ENCODE results near the gene MYH11.

Gene MYH11

DNA sequence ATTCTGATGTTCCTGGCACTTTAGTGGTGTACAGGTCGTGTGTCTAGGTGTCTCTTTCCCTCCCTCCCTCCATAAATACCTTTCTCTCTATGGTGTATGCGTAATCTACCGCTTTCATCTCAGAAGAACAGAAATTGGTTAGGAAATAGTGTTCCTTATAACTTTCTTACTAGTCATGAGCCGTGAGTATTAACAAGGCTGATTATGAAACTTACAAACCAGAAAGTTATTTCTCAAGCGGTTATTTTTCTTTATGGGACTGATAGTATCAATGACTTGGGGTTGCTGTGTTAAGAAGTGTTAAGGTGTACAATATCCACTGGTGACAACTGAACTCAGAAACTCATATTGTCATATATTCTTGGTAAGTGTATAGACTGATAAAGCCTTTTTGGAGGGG, 13.2 kb upstream of the MYH11 start:
- DNase-seq (ENCODE audit: low spot score), result no peak
- Histone ChIP-seq H4K91ac (ENCODE audit: low read depth, low read length, poor library complexity) (no peak overlapping the region), H3K9ac (ENCODE audit: low read depth, low read length, poor library complexity) (no peak overlapping the region), H3K36me3 (replicated peaks in 1 of 2; ENCODE audit: control insufficient read depth in 2 of 2, insufficient read depth in 2 of 2, low read length in 2 of 2) (peaks cover 6 to 93% of the 10 kb centered on the region in 2 donors), H2AFZ (ENCODE audit: low read length) (no peak overlapping the region), H3K27me3 (ENCODE audit: control insufficient read depth in 3 of 3, insufficient read depth in 3 of 3, low read depth in 1 of 3, low read length in 3 of 3) (no peaks in the 10 kb centered on the region), H2BK120ac (ENCODE audit: low read depth, low read length) (no peak overlapping the region), H2BK15ac (ENCODE audit: low read length) (no peak overlapping the region), H2BK5ac (ENCODE audit: low read length) (no peak overlapping the region), H2BK12ac (ENCODE audit: low read length) (no peak overlapping the region), H3K18ac (ENCODE audit: low read length) (no peak overlapping the region), H2AK5ac (ENCODE audit: low read depth, low read length) (no peak overlapping the region), H3K23ac (ENCODE audit: low read depth, low read length, poor library complexity) (no peak overlapping the region), H3K4me3 (ENCODE audit: low read length in 2 of 2) (no peak overlapping the region), H3K27ac (replicated peaks; ENCODE audit: low read length) (no peak overlapping the region), H3K79me1 (ENCODE audit: low read depth, low read length) (no peaks in the 10 kb centered on the region), H3K4me1 (ENCODE audit: control insufficient read depth in 2 of 2, insufficient read depth in 1 of 2, low read depth in 1 of 2, low read length in 2 of 2) (no peaks in the 10 kb centered on the region), H3K4ac (ENCODE audit: low read length) (no peak overlapping the region), H3K4me2 (ENCODE audit: insufficient read depth, low read length, poor library complexity, severe bottlenecking) (no peak overlapping the region), H3K14ac (ENCODE audit: low read length) (no peak overlapping the region), H3K9me3 (replicated peaks in 1 of 2; ENCODE audit: control insufficient read depth in 2 of 2, insufficient read depth in 1 of 2, low read depth in 1 of 2, low read length in 2 of 2) (no peaks in the 10 kb centered on the region), H4K8ac (ENCODE audit: low read depth, low read length) (no peak overlapping the region)
- WGBS, 2 donors (ENCODE audit: extremely low coverage in 2 of 2, insufficient read length in 2 of 2, insufficient replicate concordance in 1 of 2), result no CpG with 5 or more reads among the region's 5 CpGs

DNA sequence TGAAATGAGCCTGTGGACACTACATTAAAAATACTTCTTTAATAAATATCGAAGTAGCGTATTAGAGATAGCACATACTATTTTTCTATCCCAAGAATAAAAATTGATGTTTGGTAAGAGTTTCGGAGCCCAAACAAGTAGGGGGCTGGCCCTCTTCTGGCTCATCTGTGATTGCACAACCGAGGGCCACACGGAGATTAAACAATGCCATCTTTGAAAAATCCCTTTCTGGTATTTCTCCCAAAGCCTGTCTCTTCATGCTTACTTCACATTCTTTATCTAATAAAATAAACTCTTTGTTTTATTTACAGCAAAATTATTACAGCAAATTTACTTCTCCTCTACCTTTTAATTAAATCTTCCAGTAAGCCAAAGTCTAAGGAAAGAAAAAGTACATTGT, 9.6 kb upstream of the MYH11 start:
- Histone ChIP-seq H3K9me3 (replicated peaks in 1 of 2; ENCODE audit: control insufficient read depth in 2 of 2, insufficient read depth in 1 of 2, low read depth in 1 of 2, low read length in 2 of 2) (no peaks in the 10 kb centered on the region), H3K27ac (replicated peaks; ENCODE audit: low read length) (no peak overlapping the region), H4K8ac (ENCODE audit: low read depth, low read length) (no peak overlapping the region), H2BK15ac (ENCODE audit: low read length) (no peak overlapping the region), H3K14ac (ENCODE audit: low read length) (no peak overlapping the region), H3K36me3 (replicated peaks in 1 of 2; ENCODE audit: control insufficient read depth in 2 of 2, insufficient read depth in 2 of 2, low read length in 2 of 2) (peaks cover 3 to 62% of the 10 kb centered on the region in 2 donors), H2BK120ac (ENCODE audit: low read depth, low read length) (no peak overlapping the region), H3K4ac (ENCODE audit: low read length) (no peak overlapping the region), H3K79me1 (ENCODE audit: low read depth, low read length) (no peaks in the 10 kb centered on the region), H3K18ac (ENCODE audit: low read length) (no peak overlapping the region), H2AFZ (ENCODE audit: low read length) (no peak overlapping the region), H3K4me3 (ENCODE audit: low read length in 2 of 2) (no peak overlapping the region), H4K91ac (ENCODE audit: low read depth, low read length, poor library complexity) (no peak overlapping the region), H3K4me2 (ENCODE audit: insufficient read depth, low read length, poor library complexity, severe bottlenecking) (no peak overlapping the region), H2BK12ac (ENCODE audit: low read length) (no peak overlapping the region), H2BK5ac (ENCODE audit: low read length) (no peak overlapping the region), H3K27me3 (ENCODE audit: control insufficient read depth in 3 of 3, insufficient read depth in 3 of 3, low read depth in 1 of 3, low read length in 3 of 3) (no peaks in the 10 kb centered on the region), H2AK5ac (ENCODE audit: low read depth, low read length) (no peak overlapping the region), H3K4me1 (ENCODE audit: control insufficient read depth in 2 of 2, insufficient read depth in 1 of 2, low read depth in 1 of 2, low read length in 2 of 2) (no peaks in the 10 kb centered on the region), H3K23ac (ENCODE audit: low read depth, low read length, poor library complexity) (no peak overlapping the region), H3K9ac (ENCODE audit: low read depth, low read length, poor library complexity) (no peak overlapping the region)
- no CpG with 5 or more reads among the region's 5 CpGs for WGBS, 2 donors (ENCODE audit: extremely low coverage in 2 of 2, insufficient read length in 2 of 2, insufficient replicate concordance in 1 of 2)
- DNase-seq (ENCODE audit: low spot score), result no peak

DNA sequence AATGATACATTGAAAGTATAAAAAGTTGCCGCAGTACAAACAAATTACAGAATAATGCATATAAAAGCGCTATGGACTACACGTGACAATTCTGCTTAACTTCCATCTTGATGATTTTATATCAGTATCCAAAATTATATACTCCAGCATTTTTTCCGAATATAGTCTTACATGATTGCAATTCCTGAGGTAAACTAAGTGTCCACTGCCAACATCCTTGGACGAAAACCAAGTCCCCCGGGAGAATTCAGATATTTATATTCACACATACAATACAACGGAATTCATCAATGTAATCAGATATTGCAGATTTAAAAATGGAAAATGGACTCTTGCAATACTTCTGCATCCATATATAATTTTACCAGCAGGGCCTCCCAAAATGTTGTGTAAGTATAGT, 8.9 kb upstream of the MYH11 start:
- DNase-seq (ENCODE audit: low spot score), result no peak
- Histone ChIP-seq H3K23ac (ENCODE audit: low read depth, low read length, poor library complexity) (no peak overlapping the region), H2AK5ac (ENCODE audit: low read depth, low read length) (no peak overlapping the region), H2AFZ (ENCODE audit: low read length) (no peak overlapping the region), H3K4me3 (ENCODE audit: low read length in 2 of 2) (no peak overlapping the region), H3K14ac (ENCODE audit: low read length) (no peak overlapping the region), H4K91ac (ENCODE audit: low read depth, low read length, poor library complexity) (no peak overlapping the region), H3K4me2 (ENCODE audit: insufficient read depth, low read length, poor library complexity, severe bottlenecking) (no peak overlapping the region), H4K8ac (ENCODE audit: low read depth, low read length) (no peak overlapping the region), H3K4ac (ENCODE audit: low read length) (no peak overlapping the region), H2BK12ac (ENCODE audit: low read length) (no peak overlapping the region), H2BK120ac (ENCODE audit: low read depth, low read length) (no peak overlapping the region), H3K18ac (ENCODE audit: low read length) (no peak overlapping the region), H2BK15ac (ENCODE audit: low read length) (no peak overlapping the region), H2BK5ac (ENCODE audit: low read length) (no peak overlapping the region), H3K9me3 (replicated peaks in 1 of 2; ENCODE audit: control insufficient read depth in 2 of 2, insufficient read depth in 1 of 2, low read depth in 1 of 2, low read length in 2 of 2) (no peaks in the 10 kb centered on the region), H3K36me3 (replicated peaks in 1 of 2; ENCODE audit: control insufficient read depth in 2 of 2, insufficient read depth in 2 of 2, low read length in 2 of 2) (peaks cover 3 to 55% of the 10 kb centered on the region in 2 donors), H3K4me1 (ENCODE audit: control insufficient read depth in 2 of 2, insufficient read depth in 1 of 2, low read depth in 1 of 2, low read length in 2 of 2) (no peaks in the 10 kb centered on the region), H3K79me1 (ENCODE audit: low read depth, low read length) (no peaks in the 10 kb centered on the region), H3K9ac (ENCODE audit: low read depth, low read length, poor library complexity) (no peak overlapping the region), H3K27me3 (ENCODE audit: control insufficient read depth in 3 of 3, insufficient read depth in 3 of 3, low read depth in 1 of 3, low read length in 3 of 3) (peaks cover 0 to 4% (median 0%) of the 10 kb centered on the region in 3 experiments), H3K27ac (replicated peaks; ENCODE audit: low read length) (no peak overlapping the region)
- WGBS, 2 donors (ENCODE audit: extremely low coverage in 2 of 2, insufficient read length in 2 of 2, insufficient replicate concordance in 1 of 2), result no CpG with 5 or more reads among the region's 7 CpGs

DNA sequence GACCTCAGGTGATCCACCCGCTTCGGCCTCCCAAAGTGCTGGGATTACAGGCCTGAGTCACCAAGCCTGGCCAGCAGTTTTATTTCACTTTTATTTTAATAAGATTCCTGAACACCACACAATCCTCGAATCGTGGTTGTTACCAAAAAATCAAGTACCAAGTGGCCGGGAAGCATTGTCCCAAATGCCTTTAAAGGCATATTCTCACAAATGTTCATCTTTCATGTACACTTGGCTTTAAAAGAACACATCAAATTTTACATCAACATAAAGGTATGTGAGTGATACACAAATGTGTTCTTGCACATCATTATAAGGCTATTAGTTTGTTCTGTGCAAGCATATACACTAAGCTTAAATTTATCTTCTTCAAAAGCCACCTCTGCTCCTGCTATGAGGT, 8.1 kb upstream of the MYH11 start:
- no peak overlapping the region for H3K4me2 ChIP-seq (ENCODE audit: insufficient read depth, low read length, poor library complexity, severe bottlenecking)
- H4K91ac ChIP-seq (ENCODE audit: low read depth, low read length, poor library complexity), result no peak overlapping the region
- no peak overlapping the region for H3K23ac ChIP-seq (ENCODE audit: low read depth, low read length, poor library complexity)
- no peaks in the 10 kb centered on the region for H3K4me1 ChIP-seq (ENCODE audit: control insufficient read depth in 2 of 2, insufficient read depth in 1 of 2, low read depth in 1 of 2, low read length in 2 of 2)
- peaks cover 3 to 47% of the 10 kb centered on the region in 2 donors for H3K36me3 ChIP-seq (replicated peaks in 1 of 2; ENCODE audit: control insufficient read depth in 2 of 2, insufficient read depth in 2 of 2, low read length in 2 of 2)
- H3K79me1 ChIP-seq (ENCODE audit: low read depth, low read length), result no peaks in the 10 kb centered on the region
- H2AK5ac ChIP-seq (ENCODE audit: low read depth, low read length), result no peak overlapping the region
- no peak overlapping the region for H3K14ac ChIP-seq (ENCODE audit: low read length)
- peaks cover 0 to 7% (median 0%) of the 10 kb centered on the region in 3 experiments for H3K27me3 ChIP-seq (ENCODE audit: control insufficient read depth in 3 of 3, insufficient read depth in 3 of 3, low read depth in 1 of 3, low read length in 3 of 3)
- no peak overlapping the region for H2BK12ac ChIP-seq (ENCODE audit: low read length)
- no peak overlapping the region for H2BK120ac ChIP-seq (ENCODE audit: low read depth, low read length)
- no peak overlapping the region for H3K9ac ChIP-seq (ENCODE audit: low read depth, low read length, poor library complexity)
- H3K4ac ChIP-seq (ENCODE audit: low read length), result no peak overlapping the region
- no peak overlapping the region for H2AFZ ChIP-seq (ENCODE audit: low read length)
- no peak overlapping the region for H2BK15ac ChIP-seq (ENCODE audit: low read length)
- no peaks in the 10 kb centered on the region for H3K9me3 ChIP-seq (replicated peaks in 1 of 2; ENCODE audit: control insufficient read depth in 2 of 2, insufficient read depth in 1 of 2, low read depth in 1 of 2, low read length in 2 of 2)
- no peak overlapping the region for H2BK5ac ChIP-seq (ENCODE audit: low read length)
- WGBS, 2 donors (ENCODE audit: extremely low coverage in 2 of 2, insufficient read length in 2 of 2, insufficient replicate concordance in 1 of 2), result no CpG with 5 or more reads among the region's 5 CpGs
- H4K8ac ChIP-seq (ENCODE audit: low read depth, low read length), result no peak overlapping the region
- DNase-seq (ENCODE audit: low spot score), result no peak
- H3K18ac ChIP-seq (ENCODE audit: low read length), result no peak overlapping the region
- H3K27ac ChIP-seq (replicated peaks; ENCODE audit: low read length), result no peak overlapping the region
- no peak overlapping the region for H3K4me3 ChIP-seq (ENCODE audit: low read length in 2 of 2)
